H9 (cell line): ENCODE measurements around the gene DGLUCY. TPM values are rescaled to one million over a fixed set of nuclear protein-coding genes. Genes with fewer than 3 reads are reported as not detected.

ENCODE experiments used
- DNase-seq: peaks from one replicate; pipeline ENCODE4 v3.0.0-alpha.2; 2017
- H2AFZ ChIP-seq: one replicate; pipeline ENCODE4 v1.6.1; 2013; ENCODE audit warnings: mild to moderate bottlenecking, low read length, control low read depth, moderate library complexity
- H2AK5ac ChIP-seq: 2 replicates; pipeline ENCODE4 v1.6.1; 2013; ENCODE audit warnings: low read length, control low read depth, mixed read lengths; ENCODE audit not compliant: insufficient read length
- H2BK120ac ChIP-seq: one replicate; pipeline ENCODE4 v1.6.1; 2013; ENCODE audit warnings: low read depth, mild to moderate bottlenecking, low read length, control low read depth, inconsistent platforms; ENCODE audit not compliant: poor library complexity, severe bottlenecking
- H2BK12ac ChIP-seq: 2 replicates; pipeline ENCODE4 v1.6.1; 2013; ENCODE audit warnings: low read length, control low read depth, mixed read lengths, low read depth; ENCODE audit not compliant: insufficient read length
- H2BK15ac ChIP-seq: 2 replicates; pipeline ENCODE4 v1.6.1; 2013; ENCODE audit warnings: low read depth, low read length, control low read depth
- H2BK20ac ChIP-seq: one replicate; pipeline ENCODE4 v1.6.1; 2013; ENCODE audit warnings: low read depth, mild to moderate bottlenecking, low read length, control low read depth, inconsistent platforms; ENCODE audit not compliant: poor library complexity, severe bottlenecking
- H2BK5ac ChIP-seq: 2 replicates; pipeline ENCODE4 v1.6.1; 2013; ENCODE audit warnings: low read length, control low read depth, mixed read lengths; ENCODE audit not compliant: insufficient read length
- H3K14ac ChIP-seq: 2 replicates; pipeline ENCODE4 v1.6.1; 2013; ENCODE audit warnings: low read length, control low read depth; ENCODE audit not compliant: insufficient read depth
- H3K18ac ChIP-seq: 2 replicates; pipeline ENCODE4 v1.6.1; 2013; ENCODE audit warnings: low read depth, mild to moderate bottlenecking, mixed read lengths, low read length, control low read depth; ENCODE audit not compliant: insufficient read length
- H3K23ac ChIP-seq: 2 replicates; pipeline ENCODE4 v1.6.1; 2013; ENCODE audit warnings: low read length, control low read depth, mixed read lengths, low read depth; ENCODE audit not compliant: insufficient read length
- H3K23me2 ChIP-seq: 2 replicates; pipeline ENCODE4 v1.6.1; 2013; ENCODE audit warnings: low read depth, mild to moderate bottlenecking, mixed read lengths, low read length, control low read depth; ENCODE audit not compliant: insufficient read length, poor library complexity, severe bottlenecking
- H3K27ac ChIP-seq: 2 replicates; pipeline ENCODE4 v1.5.1; 2013; ENCODE audit warnings: low read length, control low read depth, mixed read lengths, low read depth; ENCODE audit not compliant: insufficient read length
- H3K27me3 ChIP-seq: 2 replicates; pipeline ENCODE4 v1.6.1; 2013; ENCODE audit warnings: low read length, control low read depth, inconsistent platforms; ENCODE audit not compliant: insufficient read depth
- H3K4ac ChIP-seq: 2 replicates; pipeline ENCODE4 v1.6.1; 2013; ENCODE audit warnings: low read depth, mild to moderate bottlenecking, control low read depth, inconsistent platforms, low read length, moderate library complexity
- H3K4me1 ChIP-seq: 2 replicates; pipeline ENCODE4 v1.6.1; 2013; ENCODE audit warnings: low read length, control low read depth, inconsistent platforms; ENCODE audit not compliant: insufficient read depth
- H3K4me2 ChIP-seq: 2 replicates; pipeline ENCODE4 v1.6.1; 2013; ENCODE audit warnings: low read length, control low read depth, mixed read lengths; ENCODE audit not compliant: insufficient read length, insufficient read depth
- H3K56ac ChIP-seq: 2 replicates; pipeline ENCODE4 v1.6.1; 2013; ENCODE audit warnings: low read depth, mild to moderate bottlenecking, mixed read lengths, low read length, control low read depth; ENCODE audit not compliant: insufficient read length
- H3K79me1 ChIP-seq: 2 replicates; pipeline ENCODE4 v1.6.1; 2013; ENCODE audit warnings: low read depth, mild to moderate bottlenecking, moderate library complexity, low read length, control low read depth, inconsistent platforms; ENCODE audit not compliant: insufficient read depth, poor library complexity, severe bottlenecking
- H3K79me2 ChIP-seq: 2 replicates; pipeline ENCODE4 v1.6.1; 2013; ENCODE audit warnings: low read length, control low read depth, inconsistent platforms; ENCODE audit not compliant: insufficient read depth
- H3K9ac ChIP-seq: 2 replicates; pipeline ENCODE4 v1.6.1; 2013; ENCODE audit warnings: low read length, control low read depth, mixed read lengths; ENCODE audit not compliant: insufficient read length; ENCODE audit errors: extremely low read depth
- H3K9me3 ChIP-seq: one replicate; pipeline ENCODE4 v1.6.1; 2013; ENCODE audit warnings: low read depth, low read length, inconsistent platforms; ENCODE audit not compliant: control insufficient read depth
- H3T11ph ChIP-seq: one replicate; pipeline ENCODE4 v1.6.1; 2013; ENCODE audit warnings: mild to moderate bottlenecking, low read length, control low read depth, inconsistent platforms
- H4K20me1 ChIP-seq: one replicate; pipeline ENCODE4 v1.6.1; 2013; ENCODE audit not compliant: control insufficient read depth, insufficient read length, insufficient read depth
- H4K5ac ChIP-seq: 2 replicates; pipeline ENCODE4 v1.6.1; 2013; ENCODE audit warnings: low read depth, mild to moderate bottlenecking, mixed read lengths, low read length, control low read depth; ENCODE audit not compliant: insufficient read length
- H4K8ac ChIP-seq: replicated peaks from 2 replicates; pipeline ENCODE4 v1.6.1; 2013; ENCODE audit warnings: low read length, control low read depth, mixed read lengths, low read depth; ENCODE audit not compliant: insufficient read length
- H4K91ac ChIP-seq: 2 replicates; pipeline ENCODE4 v1.6.1; 2013; ENCODE audit warnings: low read depth, mild to moderate bottlenecking, moderate library complexity, mixed read lengths, low read length, control low read depth; ENCODE audit not compliant: insufficient read length
- H3K27ac Mint-ChIP-seq, 3 experiments: 2 replicates in 2 of 3; 3 replicates in 1 of 3; pipeline ENCODE4 v1.8.0; 2020 to 2021; ENCODE audit warnings: mixed read lengths in 3 of 3, mild to moderate bottlenecking in 1 of 3, moderate library complexity in 1 of 3
- H3K27me3 Mint-ChIP-seq: 2 replicates; pipeline ENCODE4 v1.8.0; 2021; ENCODE audit warnings: low read depth, mild to moderate bottlenecking, moderate library complexity, mixed read lengths
- H3K36me3 Mint-ChIP-seq, 3 experiments: 2 replicates in 2 of 3; 3 replicates in 1 of 3; pipeline ENCODE4 v1.8.0; 2020 to 2021; ENCODE audit warnings: low read depth in 3 of 3, mixed read lengths in 3 of 3; ENCODE audit not compliant: insufficient read depth in 1 of 3
- H3K4me1 Mint-ChIP-seq, 2 experiments: 2 replicates each; pipeline ENCODE4 v1.8.0; 2020; ENCODE audit warnings: mixed read lengths in 2 of 2
- H3K4me3 Mint-ChIP-seq, 2 experiments: 2 replicates in 1 of 2; 3 replicates in 1 of 2; pipeline ENCODE4 v1.8.0; 2020 to 2021; ENCODE audit warnings: mild to moderate bottlenecking in 2 of 2, mixed read lengths in 2 of 2, moderate library complexity in 1 of 2
- H3K9me3 Mint-ChIP-seq, 2 experiments: 2 replicates in 1 of 2; 3 replicates in 1 of 2; pipeline ENCODE4 v1.8.0; 2020; ENCODE audit warnings: mild to moderate bottlenecking in 2 of 2, mixed read lengths in 2 of 2, moderate library complexity in 1 of 2
- CTCF ChIP-seq: fragments of 200-600 bp; sonication (generic); conservative IDR thresholded peaks from 3 replicates; pipeline ENCODE4 v1.8.0; 2021; ENCODE audit warnings: antibody characterized with exemption, mild to moderate bottlenecking
- WGBS: extraction: QIAGEN DNeasy Blood & Tissue Kit; methylation state at CpG from one replicate; pipeline ENCODE4 v1.1.7; 2013; ENCODE audit warnings: missing lambda C conversion rate, low lambda C conversion rate, mixed read lengths; ENCODE audit not compliant: insufficient read length; ENCODE audit errors: extremely low coverage; 5-methylcytosine and 5-hydroxymethylcytosine counted together
- total RNA-seq: library from RNA; stranded (reverse); gene quantifications from 2 replicates; pipeline ENCODE4 v1.2.1, GENCODE V29; 2021

Gene DGLUCY
- total RNA-seq, 1 experiment from 2014 or later = 29.6 TPM

- no peak overlapping the region for H3K14ac ChIP-seq
- H3K36me3 Mint-ChIP-seq = peaks cover 3 to 7% (median 5%) of the 10 kb centered on the region in 3 experiments; a peak in 6 of 7 replicates
- no peak for DNase-seq
- peaks cover 12% of the 10 kb centered on the region for H3K23me2 ChIP-seq
- H2BK5ac ChIP-seq = no peak overlapping the region
- H3K9ac ChIP-seq = no peak overlapping the region
- no peaks in the 10 kb centered on the region for H3K4me1 ChIP-seq
- H4K91ac ChIP-seq = no peak overlapping the region
- H3K4me3 Mint-ChIP-seq = no peak overlapping the region
- H2AK5ac ChIP-seq = no peak overlapping the region
- H3K4me1 Mint-ChIP-seq = peaks cover 4 to 13% of the 10 kb centered on the region in 2 experiments
- H3K27ac ChIP-seq = no peak overlapping the region
- H2BK15ac ChIP-seq = no peak overlapping the region
- peaks cover 3% of the 10 kb centered on the region; the same call in 1 of the 2 replicates for H3K27me3 ChIP-seq
- no peak overlapping the region for H2AFZ ChIP-seq
- H3K27ac Mint-ChIP-seq = peak overlapping the region in 1 of 3 experiments; percentile 68; a peak in 3 of 7 replicates
- no peak overlapping the region for H3K4me2 ChIP-seq
- no peaks in the 10 kb centered on the region for H3K79me2 ChIP-seq
- no peak for TF ChIP-seq CTCF
- peaks cover 15% of the 10 kb centered on the region for H3K27me3 Mint-ChIP-seq
- H3K9me3 ChIP-seq = no peaks in the 10 kb centered on the region
- no peak overlapping the region for H3K4ac ChIP-seq
- no peak overlapping the region for H2BK12ac ChIP-seq
- no peak overlapping the region for H3K56ac ChIP-seq
- H2BK120ac ChIP-seq = no peak overlapping the region
- no peak overlapping the region for H3K23ac ChIP-seq
- H3K79me1 ChIP-seq = no peaks in the 10 kb centered on the region
- H3T11ph ChIP-seq = no peak overlapping the region
- no peak overlapping the region for H3K18ac ChIP-seq
- H3K9me3 Mint-ChIP-seq = no peaks in the 10 kb centered on the region
- H2BK20ac ChIP-seq = no peak overlapping the region
- no CpG with 5 or more reads among the region's 24 CpGs for WGBS
- H4K8ac ChIP-seq = no peak overlapping the region
- H4K5ac ChIP-seq = no peak overlapping the region
- no peaks in the 10 kb centered on the region for H4K20me1 ChIP-seq
These were observed 155.5 kb downstream of the DGLUCY start for GRCh38 chr14:91269076-91269991.
